Activated naive CD8-positive, alpha-beta T cell treated with anti-CD3 and anti-CD28 coated beads, Interleukin-2, amount 50 U/mL, for 16 hours (primary cell): ENCODE data around the gene PGAM2.
A peak's percentile ranks its signal among the peaks of the same experiment; 100 is the strongest.
"Not testable (repeated sequence)": the region's sequence is repeated elsewhere in the genome, so short reads cannot be mapped to it uniquely, and the experiment has no call there.

Source experiments
- DNase-seq: peaks from one replicate; pipeline ENCODE4 v3.0.0-alpha.2; 2020; ENCODE audit warnings: low read depth, low spot score

PGAM2 gene

DNA sequence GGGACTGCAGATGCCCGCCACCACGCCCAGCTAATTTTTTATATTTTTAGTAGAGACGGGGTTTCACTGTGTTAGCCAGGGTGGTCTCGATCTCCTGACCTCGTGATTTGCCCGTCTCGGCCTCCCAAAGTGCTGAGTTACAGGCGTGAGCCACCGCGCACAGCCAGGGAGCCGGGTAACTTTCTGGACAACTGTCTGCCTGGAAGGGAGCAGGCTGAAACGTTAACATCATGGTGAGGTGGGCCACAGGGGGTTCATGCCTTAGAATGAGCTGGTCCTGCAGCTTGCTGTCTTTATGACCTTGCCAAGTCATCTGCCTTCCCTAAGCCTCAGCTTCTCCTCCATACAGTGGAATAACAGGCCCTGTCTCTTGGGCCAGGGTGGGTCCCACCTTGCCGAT lies 34.0 kb downstream of the PGAM2 start:
- DNase-seq, result not testable (repeated sequence)

DNA sequence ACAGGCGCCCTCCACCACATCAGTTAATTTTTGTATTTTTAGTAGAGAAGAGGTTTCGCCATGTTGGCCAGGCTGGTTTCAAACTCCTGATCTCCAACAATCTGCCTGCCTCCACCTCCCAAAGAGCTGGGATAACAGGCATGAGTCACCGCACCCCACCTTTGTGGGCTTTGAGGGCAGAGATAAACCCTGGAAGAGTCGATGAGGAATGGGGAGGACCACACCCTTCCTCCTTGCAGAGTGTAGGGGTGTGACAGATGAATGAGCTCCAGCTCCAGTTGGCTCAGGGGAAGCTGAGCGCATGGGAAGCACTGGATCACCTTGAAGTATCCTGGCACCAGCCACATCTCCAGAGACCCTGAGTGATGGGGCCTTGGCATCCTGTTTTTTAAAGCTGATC lies 35.3 kb downstream of the PGAM2 start:
- not testable (repeated sequence) for DNase-seq

DNA sequence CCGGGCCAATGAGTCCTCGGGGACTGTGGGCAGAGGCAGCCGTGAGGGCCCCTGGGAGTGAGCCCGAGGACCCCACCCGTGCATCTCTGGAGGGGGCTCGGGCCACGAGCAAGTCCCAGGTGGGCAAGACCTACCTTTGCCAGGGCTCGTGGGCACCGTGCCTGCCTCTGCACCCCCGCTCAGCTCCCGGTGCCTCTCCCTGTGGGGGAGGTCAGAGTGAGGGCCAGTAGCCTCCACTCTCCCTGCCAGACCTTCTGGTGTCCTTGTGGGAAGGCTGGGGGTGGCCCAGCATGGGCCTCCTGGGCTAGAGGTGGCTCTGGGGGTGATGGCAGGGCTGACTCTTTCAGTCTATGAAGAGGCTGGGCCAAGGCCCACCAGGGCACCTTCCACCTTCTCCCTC lies 35.9 kb downstream of the PGAM2 start:
- not testable (repeated sequence) for DNase-seq

DNA sequence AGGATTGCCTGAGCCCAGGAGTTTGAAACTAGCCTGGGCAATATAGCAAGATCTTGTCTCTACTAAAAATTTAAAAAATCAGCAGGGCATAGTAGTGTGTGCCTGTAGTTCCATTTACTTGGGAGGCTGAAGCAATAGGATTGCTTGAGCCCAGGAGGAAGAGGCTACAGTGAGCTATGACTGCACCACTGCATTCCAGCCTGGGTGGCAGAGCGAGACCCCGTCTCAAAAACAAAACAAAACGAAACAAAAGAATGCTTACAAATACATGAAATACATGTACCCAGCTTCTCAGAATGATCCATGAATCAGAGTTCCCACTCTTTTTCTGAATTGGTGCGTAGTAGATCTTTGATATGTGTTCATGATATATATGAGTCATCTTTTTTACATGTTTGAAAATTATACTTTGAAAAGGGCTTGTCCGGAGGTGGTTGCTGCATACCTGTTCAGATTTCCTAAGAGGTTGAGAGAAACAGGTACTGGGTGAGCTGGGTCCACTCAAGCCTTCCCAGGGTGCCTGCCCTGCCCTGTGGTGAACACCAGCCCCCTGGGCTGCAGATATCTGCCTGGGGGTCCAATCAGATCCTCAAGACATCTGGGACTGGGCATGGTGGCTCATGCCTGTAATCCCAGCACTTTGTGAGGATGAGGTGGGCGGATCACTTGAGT lies 42.4 kb downstream of the PGAM2 start:
- DNase-seq, result not testable (repeated sequence)

DNA sequence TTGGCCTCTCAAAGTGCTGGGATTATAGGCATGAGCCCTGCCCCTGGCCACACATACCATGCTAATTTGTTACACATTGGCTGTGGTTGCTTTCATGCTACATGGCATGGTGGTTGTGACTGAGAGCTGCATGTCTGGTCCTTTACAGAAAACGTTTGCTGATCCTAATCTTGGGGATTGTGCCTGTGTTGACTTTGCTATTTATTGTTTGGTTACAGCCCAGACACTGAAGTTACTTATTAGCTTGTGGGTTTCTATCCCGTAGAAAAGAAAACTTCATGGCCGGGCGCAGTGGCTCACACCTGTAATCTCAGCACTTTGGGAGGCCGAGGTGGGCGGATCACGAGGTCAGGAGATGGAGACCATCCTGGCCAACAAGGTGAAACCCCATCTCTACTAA lies 43.3 kb downstream of the PGAM2 start:
- not testable (repeated sequence) for DNase-seq

DNA sequence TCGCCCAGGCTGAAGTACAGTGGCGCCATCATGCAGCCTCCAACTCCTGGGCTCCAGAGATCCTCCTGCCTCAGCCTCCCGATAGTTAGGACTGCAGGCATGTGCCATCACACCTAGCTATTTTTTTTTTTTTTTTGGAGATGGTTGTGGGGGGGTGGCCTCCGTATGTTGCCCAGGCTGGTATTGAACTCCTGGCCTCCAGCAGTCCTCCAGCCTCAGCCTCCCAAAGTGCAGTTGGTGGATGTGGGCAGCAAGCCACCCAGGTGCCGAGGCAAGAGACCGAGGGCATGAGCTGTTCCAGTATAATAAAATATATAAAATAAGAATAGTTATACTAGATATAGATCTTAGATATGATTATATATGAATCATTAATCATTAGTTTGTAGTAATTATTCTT lies 45.5 kb downstream of the PGAM2 start:
- DNase-seq, result not testable (repeated sequence)

DNA sequence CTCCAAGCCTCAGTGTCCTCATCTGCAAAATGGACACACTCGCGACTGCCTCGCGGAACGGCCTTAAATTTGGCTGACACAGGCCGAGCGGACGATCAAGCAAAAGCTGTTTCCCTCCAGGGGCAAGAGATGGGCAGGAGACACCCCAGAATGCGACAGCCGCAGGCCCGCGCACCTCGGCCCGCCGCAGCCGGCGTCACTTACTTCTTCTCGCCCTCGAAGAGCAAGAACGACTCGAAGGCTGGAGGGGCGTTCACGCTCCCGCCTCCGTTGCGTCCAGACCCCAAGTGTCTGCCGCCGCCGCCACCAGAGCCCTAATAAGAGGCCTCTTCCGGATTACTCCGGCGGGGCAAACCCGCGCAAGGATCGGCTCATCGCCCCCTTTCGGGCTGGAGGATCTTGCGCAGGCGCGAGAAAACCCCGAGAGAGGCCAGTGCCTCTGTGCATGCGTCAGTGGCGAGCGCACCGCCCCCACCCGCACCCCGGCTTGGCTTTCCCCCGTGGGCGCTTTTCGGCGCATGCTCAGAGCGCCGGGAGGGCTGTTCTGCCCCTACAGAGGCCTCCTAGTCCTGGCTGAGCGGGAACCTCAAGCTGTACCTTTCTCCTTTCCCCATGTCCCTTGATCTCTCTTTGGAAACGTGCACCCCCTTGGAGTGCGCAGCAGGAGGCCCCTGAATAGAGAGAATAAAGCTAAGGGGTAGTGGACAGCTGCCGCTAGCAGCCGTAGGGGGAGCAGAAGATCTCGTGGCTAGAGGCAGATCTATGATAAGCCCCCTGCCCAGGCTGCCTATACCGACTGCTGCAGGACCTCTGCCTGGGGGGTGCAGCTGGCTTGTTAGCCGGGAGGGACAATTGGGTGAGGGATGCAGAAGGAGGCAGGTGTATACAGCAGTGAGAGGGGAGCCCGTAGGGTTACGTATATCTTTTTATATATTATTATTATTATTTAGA lies 46.2 kb downstream of the PGAM2 start:
- peak; percentile 100 for DNase-seq

DNA sequence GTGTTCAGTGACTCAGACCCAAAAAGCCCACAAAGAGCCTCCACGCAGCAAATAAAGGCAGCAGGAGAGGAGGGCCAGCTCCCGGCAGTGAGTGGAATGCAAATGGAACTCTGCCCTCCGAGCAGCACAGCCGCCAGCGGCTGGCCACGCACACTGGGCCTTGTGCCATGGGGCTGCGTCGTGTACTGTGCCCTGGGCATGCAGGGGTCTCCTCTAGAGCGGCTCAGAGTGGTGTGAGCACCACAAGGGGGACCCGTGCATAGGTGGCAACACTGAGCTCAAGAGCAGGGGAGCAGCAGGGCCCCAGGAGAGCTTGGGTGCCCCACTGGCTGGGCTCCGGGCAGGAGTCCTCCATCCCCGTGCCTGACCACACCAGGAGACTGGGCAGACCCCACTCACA lies 50.3 kb downstream of the PGAM2 start:
- not testable (repeated sequence) for DNase-seq
